MCF 10A (cell line): ENCODE results near the gene CELSR1. TPM values are rescaled to one million over a fixed set of nuclear protein-coding genes. Genes with fewer than 3 reads are reported as not detected.

Experiments used
- BruUV-seq: library from RNA; stranded (reverse); fragments of 400-500 nt; replicated peaks from 2 replicates; lab custom pipeline; 2021; lab: Mats Ljungman, UMichigan
- CTCF ChIA-PET: fragments of 300-600 bp; sonication (Branson Sonifier 250); formaldehyde crosslinking; extraction: SDS; loops from one replicate; lab custom pipeline; 2021; ENCODE audit warnings: antibody characterized with exemption, inconsistent platforms; lab: Yijun Ruan, JAX
- POLR2A ChIA-PET: fragments of 300-600, 350-650 bp; sonication (Branson Sonifier 250); formaldehyde crosslinking; extraction: SDS; loops from one replicate; lab custom pipeline; 2020; ENCODE audit warnings: antibody characterized with exemption, inconsistent platforms; lab: Yijun Ruan, JAX
- DNase-seq: peaks from one replicate; pipeline ENCODE4 v3.0.0-alpha.2; 2018; ENCODE audit not compliant: unreplicated experiment
- H3K27ac Mint-ChIP-seq: one replicate; pipeline ENCODE4 v1.8.0; 2022; ENCODE audit warnings: mild to moderate bottlenecking, low read depth, mixed read lengths; ENCODE audit not compliant: unreplicated experiment
- H3K27me3 Mint-ChIP-seq: one replicate; pipeline ENCODE4 v1.8.0; 2022; ENCODE audit warnings: mixed read lengths; ENCODE audit not compliant: insufficient read depth, unreplicated experiment
- H3K36me3 Mint-ChIP-seq: one replicate; pipeline ENCODE4 v1.8.0; 2022; ENCODE audit warnings: mild to moderate bottlenecking, moderate library complexity, mixed read lengths; ENCODE audit not compliant: insufficient read depth, unreplicated experiment
- H3K4me1 Mint-ChIP-seq: one replicate; pipeline ENCODE4 v1.8.0; 2022; ENCODE audit warnings: mixed read lengths; ENCODE audit not compliant: insufficient read depth, unreplicated experiment
- H3K4me3 Mint-ChIP-seq: one replicate; pipeline ENCODE4 v1.8.0; 2022; ENCODE audit warnings: mild to moderate bottlenecking, moderate library complexity, mixed read lengths; ENCODE audit not compliant: unreplicated experiment
- H3K9me3 Mint-ChIP-seq: one replicate; pipeline ENCODE4 v1.8.0; 2022; ENCODE audit warnings: mixed read lengths; ENCODE audit not compliant: unreplicated experiment
- CTCF ChIP-seq: fragments of 200-600 bp; IDR thresholded peaks from one replicate; pipeline ENCODE4 v1.8.0; 2022; ENCODE audit warnings: antibody characterized with exemption, mild to moderate bottlenecking; ENCODE audit not compliant: unreplicated experiment
- intact Hi-C: fragments of 100-400 bp; cut with micrococcal nuclease; formaldehyde crosslinking; loops from 2 replicates; pipeline ENCODE4 v1.14.1; 2022
- total RNA-seq: library from RNA; stranded (reverse); gene quantifications from 2 replicates; pipeline ENCODE4 v1.2.3, GENCODE V29; 2022

CELSR1 gene
- total RNA-seq, 1 experiment from 2014 or later, result 49.1 TPM

GRCh38 chr22:46395145-46395544, 142.3 kb downstream of the CELSR1 start:
- ChIA-PET CTCF (interaction anchor here (1.1 kb wide), 1 partner anchor 147 kb away, joined by 3 read pairs; no protein-coding TSS in a partner anchor), POLR2A (no interaction called here)
- Mint-ChIP-seq H3K27me3 (no peaks in the 10 kb centered on the region), H3K9me3 (no peaks in the 10 kb centered on the region), H3K36me3 (peaks cover 17% of the 10 kb centered on the region), H3K4me3 (no peak overlapping the region), H3K4me1 (no peaks in the 10 kb centered on the region), H3K27ac (no peak overlapping the region)
- BruUV-seq, result no TSS peak
- TF ChIP-seq CTCF, result no peak
- DNase-seq, result no peak
- intact Hi-C loops, result no loop called here

- Mint-ChIP-seq H3K4me3 (no peak overlapping the region), H3K27me3 (no peaks in the 10 kb centered on the region), H3K36me3 (peaks cover 21% of the 10 kb centered on the region), H3K4me1 (no peaks in the 10 kb centered on the region), H3K9me3 (no peaks in the 10 kb centered on the region), H3K27ac (no peak overlapping the region)
- DNase-seq, result no peak
- no peak for TF ChIP-seq CTCF
- ChIA-PET POLR2A (no interaction called here), CTCF (interaction anchor here (0.6 to 1.1 kb wide), 2 partner anchors 27 to 147 kb away, joined by 3 to 4 read pairs; no protein-coding TSS in a partner anchor)
- no TSS peak for BruUV-seq
- intact Hi-C loops, result no loop called here
These were observed 142.8 kb downstream of the CELSR1 start for GRCh38 chr22:46394622-46395021.

- CTCF ChIA-PET, result interaction anchor here (0.6 to 1.1 kb wide), 2 partner anchors 26 to 148 kb away, joined by 3 to 4 read pairs; no protein-coding TSS in a partner anchor
These were observed 143.5 kb downstream of the CELSR1 start for GRCh38 chr22:46393873-46394272.

More at GRCh38 chr22:46393873-46394272, 143.5 kb downstream of the CELSR1 start:
- no peaks in the 10 kb centered on the region for H3K27me3 Mint-ChIP-seq
- no peaks in the 10 kb centered on the region for H3K4me1 Mint-ChIP-seq
- no peak overlapping the region for H3K4me3 Mint-ChIP-seq
- no peak for DNase-seq
- H3K27ac Mint-ChIP-seq, result no peak overlapping the region
- H3K9me3 Mint-ChIP-seq, result no peaks in the 10 kb centered on the region
- no peak for TF ChIP-seq CTCF
- peaks cover 20% of the 10 kb centered on the region for H3K36me3 Mint-ChIP-seq
- POLR2A ChIA-PET, result no interaction called here
- no TSS peak for BruUV-seq
- intact Hi-C loops, result no loop called here
